Left kidney (tissue), 2 donors: Measurements from ENCODE around the gene AGAP1. TPM values are rescaled to one million over a fixed set of nuclear protein-coding genes. Genes with fewer than 3 reads are reported as not detected.
A peak's percentile ranks its signal among the peaks of the same experiment; 100 is the strongest.

Experiments
- DNase-seq: peaks from one replicate; pipeline ENCODE4 v3.0.0-alpha.2; 2013
- polyA plus RNA-seq: library from polyadenylated mRNA; unstranded; fragments of 120-200 nt; gene quantifications from one replicate; pipeline ENCODE4 v1.2.1, GENCODE V29; 2013; ENCODE audit not compliant: insufficient read length

The AGAP1 gene
- polyA plus RNA-seq, 1 donor = 21.2 TPM

DNA sequence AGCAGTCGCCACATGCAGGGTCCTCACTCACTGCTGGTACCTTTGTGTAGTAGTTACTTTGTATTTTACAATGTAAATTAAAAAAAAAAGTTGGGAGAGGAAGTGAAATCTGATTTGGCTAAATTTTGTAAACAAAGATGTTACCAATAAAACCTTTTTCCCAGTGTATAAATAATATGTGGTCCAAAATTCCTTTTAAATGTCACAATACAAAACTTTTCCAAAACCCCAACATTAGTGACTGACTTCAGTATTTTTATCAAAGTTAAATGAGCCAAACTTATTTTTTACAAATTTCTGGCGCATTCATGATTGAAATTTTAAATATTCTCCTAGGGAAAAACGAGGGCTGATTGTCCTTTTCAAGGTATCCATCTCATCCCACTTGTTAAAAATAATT is 239.9 kb downstream of the AGAP1 start:
- DNase-seq = no peak

DNA sequence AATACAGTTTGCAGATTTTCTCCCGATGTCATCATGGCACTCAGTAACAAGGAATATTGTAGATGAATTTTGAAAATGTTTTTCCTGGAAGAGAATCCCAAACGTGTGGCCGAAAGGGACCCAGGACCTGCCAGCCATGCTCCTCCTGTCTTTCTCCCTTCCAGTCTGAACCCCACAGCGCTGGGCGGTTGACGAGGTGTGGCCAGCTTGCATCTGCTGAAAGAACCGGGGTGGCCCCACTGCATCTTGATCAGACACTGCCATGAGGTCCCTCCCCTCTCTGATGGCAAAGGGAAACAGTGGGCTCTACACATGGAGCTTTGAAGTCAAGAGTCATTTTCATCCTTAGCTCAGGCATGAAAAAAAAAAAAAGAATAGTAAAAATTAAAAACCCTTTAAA is 240.3 kb downstream of the AGAP1 start:
- no peak for DNase-seq

DNA sequence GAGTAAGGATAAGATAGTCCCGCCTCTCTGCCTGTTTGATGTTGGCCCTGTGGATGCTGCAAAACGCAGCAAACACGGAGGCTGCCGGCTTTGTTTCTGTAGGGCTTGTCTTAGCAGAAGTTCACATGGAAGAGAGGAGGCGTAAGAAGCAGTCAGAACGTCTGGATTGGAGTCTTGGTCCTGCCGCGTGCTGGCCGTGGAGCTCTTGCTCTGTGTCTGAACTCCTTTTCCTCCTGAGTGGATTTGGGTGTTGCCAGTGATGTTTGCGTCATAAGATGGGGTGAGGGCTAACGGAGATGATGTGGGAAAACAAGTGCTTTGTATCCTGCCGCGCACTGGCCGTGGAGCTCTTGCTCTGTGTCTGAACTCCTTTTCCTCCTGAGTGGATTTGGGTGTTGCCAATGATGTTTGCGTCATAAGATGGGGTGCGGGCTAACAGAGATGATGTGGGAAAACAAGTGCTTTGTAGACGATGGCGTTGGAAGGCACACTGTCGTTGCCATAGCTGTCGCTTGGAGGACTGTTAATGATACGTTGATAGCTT is 240.9 kb downstream of the AGAP1 start:
- no peak for DNase-seq

DNA sequence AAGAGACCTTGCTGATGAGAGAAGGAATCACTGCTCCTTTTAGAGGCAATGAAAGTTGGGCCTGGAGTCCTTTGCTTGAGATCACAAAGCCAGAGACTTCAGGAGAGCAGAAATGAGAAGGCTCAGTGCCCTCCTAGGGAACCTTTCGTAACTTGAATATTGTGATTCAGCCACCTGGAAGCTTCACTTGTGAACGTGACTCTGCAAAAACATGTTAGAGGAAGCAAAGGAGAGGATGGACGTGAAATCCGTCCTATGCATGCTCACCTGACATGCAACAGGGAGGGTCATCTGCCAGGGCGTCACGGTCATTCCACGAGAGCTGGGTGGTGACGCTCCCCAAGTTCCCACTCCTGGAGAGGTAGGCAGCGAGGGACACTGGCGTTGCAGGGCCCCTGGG is 243.6 kb downstream of the AGAP1 start:
- DNase-seq = no peak

DNA sequence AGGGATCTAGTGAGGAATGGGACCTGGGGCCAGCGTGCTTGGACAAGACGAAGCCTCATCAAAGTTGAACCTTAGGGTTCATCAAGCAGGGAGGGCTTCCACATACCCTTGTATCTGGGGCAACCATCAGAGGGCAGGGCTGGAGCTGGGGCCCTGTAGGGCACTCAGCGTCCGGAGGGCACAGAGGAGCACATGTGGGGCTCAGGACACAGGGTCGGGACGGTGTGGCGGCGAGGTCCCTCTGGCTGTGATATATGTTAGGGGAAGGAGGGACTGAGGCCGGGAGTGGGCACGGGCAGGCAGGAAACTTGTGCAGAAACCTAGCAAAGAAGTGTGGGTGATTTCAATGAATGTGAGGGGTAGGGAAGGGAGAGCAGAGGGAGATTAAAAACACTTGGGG is 244.0 kb downstream of the AGAP1 start:
- no peak for DNase-seq

DNA sequence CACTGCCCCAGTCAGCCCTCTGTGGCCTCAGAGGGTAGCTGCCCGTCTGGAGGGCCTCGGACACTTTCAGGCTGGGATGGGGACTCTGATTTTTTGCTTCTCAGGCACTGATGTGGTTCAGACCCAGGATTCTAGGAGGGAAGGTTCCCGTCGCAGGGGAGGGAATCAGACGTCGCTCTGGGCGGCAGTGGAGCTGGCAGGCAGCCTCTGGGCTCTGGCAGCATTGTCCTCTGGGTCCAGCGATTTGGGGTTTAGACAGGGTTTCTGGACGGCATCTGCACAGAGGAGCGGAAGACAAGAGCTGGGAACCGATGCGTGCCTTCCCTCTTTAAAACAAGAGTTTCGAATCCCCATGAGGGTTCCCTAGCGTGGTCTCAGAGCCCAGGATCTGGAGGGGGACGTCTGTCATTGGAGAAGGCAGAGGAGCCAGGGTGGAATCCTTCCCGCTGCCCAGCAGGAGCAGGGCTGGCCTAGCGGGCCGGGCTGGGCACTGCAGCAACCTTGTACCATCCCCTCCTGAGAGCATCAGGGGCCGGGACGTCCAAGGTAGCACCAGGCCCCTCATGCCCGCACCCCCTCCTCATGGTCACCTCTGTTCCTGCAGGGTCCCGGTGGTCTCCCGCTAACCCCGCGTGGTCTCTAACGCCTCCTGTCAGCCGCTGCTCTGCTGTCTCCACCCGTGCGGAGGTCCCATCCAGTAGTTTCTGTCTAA is 246.0 kb downstream of the AGAP1 start:
- no peak for DNase-seq

DNA sequence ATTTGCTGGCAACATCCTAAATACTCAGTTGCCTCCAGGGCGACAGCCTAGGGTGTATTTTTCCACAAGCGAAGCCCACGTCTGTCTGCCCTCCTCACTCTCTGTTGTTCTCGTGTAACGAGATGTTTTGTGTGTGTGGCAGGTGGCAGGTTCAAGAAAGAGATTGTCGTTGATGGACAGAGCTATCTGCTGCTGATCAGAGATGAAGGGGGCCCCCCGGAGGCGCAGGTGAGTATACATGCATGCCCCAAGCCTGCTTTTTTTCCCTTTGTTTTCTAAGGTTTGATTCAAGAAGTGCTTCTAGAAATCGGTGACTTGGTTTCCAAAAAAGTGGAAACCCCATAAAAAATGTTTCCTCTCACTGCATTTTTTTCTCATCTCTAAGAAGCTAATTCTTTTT is 247.0 kb downstream of the AGAP1 start:
- DNase-seq = no peak

DNA sequence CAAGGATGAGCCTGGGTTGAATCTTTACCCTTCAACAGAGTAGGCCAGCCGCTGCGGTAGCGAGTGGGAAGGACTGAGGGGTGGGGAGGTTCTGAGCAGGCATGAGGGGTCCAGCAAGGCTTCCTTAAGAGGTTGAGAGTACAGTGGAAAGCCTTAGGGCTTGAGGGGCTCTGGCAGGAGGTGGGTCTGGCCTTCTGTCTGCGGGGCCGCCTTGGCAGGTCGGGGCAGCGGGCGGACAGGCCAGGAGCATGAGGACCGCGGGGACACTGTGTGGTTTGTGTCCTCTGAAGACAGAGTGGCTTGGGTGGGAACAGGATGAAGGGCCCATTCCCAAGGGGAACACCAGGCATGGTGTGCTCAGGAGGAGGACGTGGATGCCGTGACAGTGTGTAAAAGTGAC is 250.3 kb downstream of the AGAP1 start:
- no peak for DNase-seq

DNA sequence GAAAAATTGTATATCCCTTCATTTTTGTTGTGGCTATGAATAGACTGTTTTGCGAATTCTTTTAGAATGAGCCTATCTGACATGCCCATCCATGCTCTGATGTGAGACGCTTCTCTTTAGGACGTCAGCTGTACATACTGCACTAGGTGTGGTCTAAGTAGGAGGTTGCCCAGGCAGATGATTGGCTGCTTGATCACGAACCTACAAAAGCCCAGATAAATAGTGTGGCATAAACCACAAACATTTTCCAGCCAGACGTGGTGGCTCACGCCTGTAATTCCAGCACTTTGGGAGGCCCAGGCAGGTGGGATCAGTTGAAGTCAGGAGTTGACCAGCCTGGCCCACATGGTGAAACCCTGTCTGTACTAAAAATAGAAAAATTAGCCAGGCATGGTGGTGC is 251.8 kb downstream of the AGAP1 start:
- no peak for DNase-seq

DNA sequence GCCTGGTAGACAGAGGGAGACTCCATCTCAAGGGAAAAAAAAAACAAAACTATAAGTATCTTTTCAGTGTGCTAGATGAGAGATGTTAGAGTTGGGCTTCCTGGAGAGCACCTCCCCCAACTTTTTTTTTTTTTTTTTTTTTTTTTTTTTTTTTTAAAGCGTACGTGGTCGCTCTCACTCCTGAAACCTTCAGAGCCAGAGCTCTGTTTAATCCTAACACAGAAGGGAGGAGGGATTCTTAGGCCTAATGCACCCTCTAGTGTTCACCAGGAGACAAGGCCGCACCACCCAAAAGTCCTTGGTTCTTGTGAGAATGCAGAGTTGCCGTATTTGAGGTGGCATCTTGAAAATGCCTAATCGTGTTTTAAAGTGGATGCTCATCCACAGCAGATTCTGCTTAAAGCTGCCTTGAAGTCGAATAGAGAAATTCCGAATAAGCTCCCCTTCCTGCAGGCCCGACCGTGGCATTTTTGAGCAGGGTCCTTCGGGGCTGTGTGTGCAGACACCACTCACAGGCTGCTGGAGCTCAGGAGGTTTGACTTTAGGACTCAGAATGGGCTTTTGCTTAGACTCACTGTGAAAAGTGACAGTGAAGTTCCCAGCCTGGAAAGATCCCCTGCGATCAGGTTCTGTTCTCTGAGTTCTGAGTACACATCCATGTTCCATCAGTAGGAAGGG is 252.6 kb downstream of the AGAP1 start:
- DNase-seq = peak; percentile 83

DNA sequence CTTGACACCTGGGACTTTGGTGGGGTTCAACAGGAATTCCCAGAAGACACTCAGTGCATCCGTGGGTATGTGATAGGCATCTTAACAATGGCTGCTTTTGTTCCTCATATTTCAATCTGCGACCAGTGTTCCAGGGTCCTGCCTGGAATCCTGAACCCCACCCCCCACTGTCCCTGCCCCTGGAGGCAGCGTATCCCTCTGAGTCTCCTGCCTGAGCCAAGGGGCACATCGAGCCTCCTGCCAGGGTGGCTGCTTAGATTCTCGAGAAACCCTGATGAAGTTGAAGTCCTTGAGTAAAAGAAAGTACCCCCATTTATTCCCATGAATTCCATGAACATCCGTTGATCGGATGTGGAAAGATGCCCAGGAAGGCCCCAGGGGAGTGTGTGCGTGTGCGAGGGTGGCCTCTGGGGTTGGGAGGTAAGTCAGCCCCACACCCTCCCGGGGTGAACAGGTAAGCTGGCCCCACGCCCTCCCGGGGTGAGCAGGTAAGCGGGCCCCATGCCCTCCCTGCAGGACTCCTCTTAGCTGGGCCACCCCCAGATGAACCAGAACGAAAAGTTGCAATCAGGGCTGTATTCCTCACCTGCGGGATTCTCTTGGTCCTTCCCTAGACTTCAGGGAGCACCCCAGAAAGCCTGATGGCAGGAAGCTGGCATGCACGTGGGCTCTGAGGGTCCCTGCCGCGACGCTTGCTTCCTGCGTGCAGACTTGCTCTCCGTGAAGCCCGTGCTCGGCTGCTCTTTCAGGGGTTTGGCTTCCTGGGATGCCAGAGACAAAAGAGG is 253.3 kb downstream of the AGAP1 start:
- no peak for DNase-seq

DNA sequence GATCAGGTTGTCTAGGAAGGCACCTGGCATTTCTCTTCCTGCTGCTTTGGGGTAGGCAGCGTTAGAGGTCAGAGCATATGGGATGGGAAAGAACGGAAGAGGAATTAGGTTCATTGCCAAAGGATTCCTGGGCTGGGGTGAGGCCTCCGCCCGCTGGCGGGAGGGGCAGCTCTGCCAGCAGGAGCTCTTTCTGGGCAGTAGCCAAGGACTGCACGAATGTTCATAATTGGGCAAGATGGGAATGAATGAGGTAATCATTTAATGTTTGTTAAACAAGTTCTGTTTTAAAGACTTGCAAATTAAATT is 253.9 kb downstream of the AGAP1 start:
- no peak for DNase-seq

DNA sequence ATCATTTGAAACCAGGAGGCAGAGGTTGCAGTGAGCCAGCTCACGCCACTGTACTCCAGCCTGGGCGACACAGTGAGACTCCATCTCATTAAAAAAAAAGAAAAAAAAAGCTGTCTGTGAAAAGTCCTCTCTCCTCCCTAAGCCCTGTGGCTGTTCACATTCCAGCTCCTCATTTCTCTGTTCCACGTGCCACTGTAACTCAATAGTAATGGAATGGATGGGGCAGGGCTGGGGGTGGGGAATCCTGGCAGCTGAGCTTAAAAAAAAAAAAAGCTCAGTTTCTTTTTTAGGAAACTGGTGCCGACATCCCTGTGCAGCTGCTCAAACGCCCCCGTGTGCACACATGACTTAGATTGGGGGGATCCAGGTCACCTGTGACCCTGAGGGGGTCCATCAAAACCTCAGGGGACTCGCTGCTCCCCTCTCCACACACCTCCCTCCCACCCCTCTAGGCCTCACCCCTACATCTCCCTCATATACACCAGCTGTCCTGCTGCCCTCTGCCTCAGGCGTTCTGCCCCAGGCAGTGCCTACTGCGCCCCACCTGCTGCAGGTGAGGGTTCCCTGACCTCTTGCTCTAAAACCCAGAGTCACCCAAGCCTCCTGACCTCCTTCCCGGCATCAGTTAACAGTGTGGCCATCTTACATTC is 255.4 kb downstream of the AGAP1 start:
- DNase-seq = peak; percentile 20

DNA sequence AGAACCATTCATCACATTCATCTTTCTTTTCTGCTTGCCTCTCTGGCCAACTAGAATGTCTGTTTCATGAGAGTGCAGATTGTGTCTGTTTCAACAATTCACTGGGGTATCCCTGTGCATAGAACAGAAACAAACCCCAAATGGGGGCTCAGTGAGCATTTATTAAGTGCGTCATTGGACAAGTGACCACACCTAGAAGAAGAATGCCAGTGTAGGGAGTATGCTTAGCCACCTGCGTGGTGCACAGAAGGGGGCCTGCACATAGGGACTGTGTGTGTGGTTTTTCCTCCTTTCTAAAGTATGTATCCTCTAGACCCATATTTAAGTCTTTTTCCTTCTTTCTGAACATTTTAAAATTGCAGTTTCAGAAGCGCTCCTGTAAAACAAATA is 255.9 kb downstream of the AGAP1 start:
- DNase-seq = no peak

DNA sequence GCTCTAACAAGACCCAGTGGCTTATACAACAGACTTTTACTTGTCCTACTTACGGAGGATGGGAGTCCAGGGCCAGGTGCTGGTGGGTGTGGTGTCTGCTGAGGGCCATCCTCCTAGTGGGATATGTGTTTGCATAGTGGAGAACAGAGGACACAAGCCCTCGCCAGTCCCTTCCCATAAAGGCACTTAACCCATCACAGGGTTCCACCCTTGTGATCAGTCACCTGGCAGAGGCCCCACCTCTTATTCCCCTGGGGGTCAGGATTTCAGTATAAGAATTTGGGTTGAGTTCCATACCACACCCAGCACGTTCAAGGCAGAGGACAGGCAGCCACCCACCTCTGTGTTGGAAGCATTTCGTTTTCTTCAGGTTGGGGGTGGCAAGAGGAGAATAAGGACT is 259.0 kb downstream of the AGAP1 start:
- no peak for DNase-seq

DNA sequence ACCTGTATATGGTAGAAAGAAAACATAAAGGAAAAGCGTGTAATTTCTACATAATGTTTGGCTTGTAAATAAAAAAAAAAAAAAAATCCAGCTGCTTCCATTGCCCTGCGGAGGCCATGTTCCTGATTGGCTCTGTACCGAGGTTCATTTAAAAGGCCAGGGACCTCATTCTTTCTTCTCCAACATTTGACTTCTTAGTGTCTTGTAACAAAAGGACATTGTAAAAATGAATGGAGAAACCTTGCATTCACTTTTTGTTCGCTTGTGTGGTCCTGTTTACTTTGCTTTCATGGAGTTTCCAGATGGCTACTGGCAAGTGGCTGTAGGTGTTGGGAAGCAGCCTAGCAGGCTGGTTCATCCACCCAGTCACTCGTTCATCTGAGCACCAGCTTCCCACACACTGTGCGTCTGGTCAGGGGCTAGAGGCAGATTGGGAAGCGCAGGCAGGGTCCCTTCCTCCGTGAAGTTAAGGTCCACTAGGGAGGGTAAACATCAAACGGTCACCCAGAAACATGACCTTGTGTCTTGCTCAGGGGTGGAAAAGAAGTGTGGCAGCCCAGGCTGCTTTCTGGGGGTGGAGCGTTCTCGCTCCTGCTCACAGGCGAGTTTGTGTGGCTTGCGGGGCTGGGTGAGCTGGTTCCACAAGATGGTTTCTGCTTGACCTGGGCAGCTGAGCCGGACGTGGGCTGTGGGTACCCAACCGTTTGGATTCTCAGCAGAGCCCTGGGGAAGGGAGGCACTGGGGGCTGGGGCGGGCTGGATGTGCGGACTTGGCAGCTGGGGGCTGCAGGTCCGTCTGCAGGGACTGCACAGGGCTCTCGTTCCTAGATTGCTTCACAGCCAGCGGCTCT is 260.7 kb downstream of the AGAP1 start:
- peak; percentile 18 for DNase-seq

DNA sequence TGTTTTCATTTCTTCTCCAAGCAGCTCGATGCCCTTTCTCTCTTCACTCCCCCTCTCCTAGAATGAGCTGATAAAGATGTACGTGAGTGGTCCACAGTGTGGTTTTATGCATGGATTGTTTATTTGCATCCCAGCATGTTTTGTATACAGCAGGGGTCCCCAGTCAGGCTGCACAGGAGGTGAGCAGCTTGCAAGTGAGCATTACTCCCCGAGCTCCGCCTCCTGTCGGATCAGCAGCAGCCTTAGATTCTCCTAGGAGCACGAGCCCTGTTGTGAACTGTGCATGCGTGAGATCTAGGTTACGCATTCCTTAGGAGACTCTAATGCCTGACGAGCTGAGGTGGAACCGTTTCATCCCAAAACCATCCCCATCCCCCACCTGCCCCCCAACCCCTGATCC is 262.6 kb downstream of the AGAP1 start:
- no peak for DNase-seq

DNA sequence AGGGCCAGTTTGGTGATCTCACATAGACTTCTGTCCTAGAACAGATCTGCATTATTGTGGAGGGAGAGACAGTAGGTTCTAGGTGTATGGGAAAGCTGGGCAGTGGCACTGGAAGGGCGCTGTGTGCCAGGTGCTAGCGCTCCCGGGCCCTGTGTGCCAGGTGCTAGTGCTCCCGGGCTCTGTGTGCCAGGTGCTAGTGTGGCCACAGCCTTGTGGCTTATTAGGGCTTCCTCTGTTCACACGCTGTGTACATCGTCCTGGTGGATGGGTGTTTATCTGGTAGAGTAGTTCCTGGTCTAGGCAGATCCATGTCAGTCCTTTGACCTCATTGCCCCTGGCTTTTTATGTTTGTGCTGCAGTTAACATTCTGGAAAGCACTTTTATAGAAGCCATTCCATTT is 263.4 kb downstream of the AGAP1 start:
- DNase-seq = no peak

DNA sequence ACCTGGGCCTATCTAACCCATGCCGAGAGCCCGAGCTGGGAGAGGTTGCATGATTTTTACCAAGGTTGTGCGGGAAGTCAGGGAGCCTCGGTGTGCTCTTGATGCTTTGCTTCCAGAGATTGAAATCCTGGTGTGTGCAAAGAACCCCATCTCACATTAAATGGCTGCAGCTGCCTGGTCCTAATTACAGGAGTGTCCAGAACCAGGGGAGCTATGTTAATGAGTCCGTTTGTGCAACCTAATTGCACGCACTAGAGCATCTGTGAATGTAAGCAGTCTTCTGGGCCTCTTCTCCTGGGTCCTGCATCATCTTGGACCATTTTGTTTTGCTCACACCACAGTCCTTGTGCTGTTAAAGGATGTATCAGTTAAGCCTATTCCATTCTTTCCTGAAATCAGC is 263.8 kb downstream of the AGAP1 start:
- no peak for DNase-seq

DNA sequence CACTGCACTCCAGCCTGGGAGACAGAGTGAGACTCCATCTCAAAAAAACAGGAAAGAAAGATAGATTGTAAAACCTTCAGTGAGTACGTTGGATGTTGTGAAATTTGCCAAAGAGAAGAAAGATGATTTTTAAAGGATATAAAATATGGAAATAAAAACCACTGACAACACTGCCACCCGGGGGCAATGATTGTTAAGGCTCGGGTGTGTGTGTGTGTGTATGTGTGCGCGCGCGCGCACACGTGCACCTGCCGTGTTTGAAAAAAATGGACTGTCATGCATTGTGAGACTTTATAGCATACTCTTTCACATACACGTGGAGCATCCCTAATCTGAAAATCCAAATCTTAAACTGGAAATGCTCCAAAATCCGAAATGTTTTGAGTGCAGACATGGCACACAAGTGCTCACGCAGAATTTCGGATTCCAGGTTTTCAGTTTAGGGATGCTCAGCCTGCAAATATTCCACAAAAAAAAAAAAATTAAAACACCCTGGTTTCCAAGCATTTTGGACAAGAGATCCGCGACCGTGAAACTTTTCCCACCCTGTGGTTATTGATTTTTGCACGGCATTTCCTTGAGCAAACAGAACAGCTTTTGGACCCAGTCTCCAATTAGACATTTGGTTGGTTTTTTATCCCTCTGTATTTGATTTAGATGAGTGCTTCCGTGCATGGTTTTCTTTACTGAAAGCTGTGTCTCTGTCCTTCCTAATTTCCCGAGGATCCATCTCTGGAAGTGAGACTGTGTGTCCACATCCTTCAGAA is 269.2 kb downstream of the AGAP1 start:
- no peak for DNase-seq

DNA sequence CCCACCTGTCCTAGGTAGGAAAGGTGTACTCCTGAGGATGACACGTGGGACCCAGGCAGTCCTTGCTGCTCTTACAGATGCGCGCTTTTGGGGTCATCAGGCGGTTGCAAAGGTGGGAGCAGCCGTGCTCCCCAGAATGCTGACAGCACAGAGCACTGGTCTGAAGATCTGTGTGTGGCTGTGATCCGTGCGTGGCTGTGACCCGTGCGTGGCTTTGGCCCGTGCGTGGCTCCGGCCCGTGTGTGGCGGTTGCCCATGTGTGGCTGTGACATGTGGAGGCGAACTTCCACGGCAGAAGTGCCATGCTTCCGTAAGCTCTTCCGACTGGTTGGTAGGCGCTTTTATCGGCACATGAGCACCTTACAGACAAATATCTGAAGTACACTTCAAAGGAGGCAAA is 270.0 kb downstream of the AGAP1 start:
- DNase-seq = no peak
